ENCODE measurements around the gene PEBP1.

DNA sequence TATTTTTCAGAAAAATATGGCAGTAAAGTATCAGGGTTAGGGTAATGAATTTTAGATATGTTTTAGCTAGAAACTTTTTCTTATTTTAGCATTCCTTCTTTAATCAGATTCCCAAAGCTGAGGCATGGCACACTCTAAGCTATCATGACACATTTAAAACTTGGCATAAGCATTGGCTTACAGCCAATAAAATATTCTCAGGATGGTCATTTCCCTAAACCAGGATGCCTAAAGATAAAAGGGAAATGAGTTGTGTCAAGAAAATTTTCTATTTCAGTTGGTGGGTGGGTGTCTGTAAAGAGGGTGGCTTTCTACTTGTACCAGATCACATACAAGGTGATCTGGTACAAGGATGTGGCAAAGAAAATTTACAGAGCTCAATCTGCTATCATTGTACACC lies 47.8 kb downstream of the PEBP1 start:
- TF ChIP-seq, protein P1, sequence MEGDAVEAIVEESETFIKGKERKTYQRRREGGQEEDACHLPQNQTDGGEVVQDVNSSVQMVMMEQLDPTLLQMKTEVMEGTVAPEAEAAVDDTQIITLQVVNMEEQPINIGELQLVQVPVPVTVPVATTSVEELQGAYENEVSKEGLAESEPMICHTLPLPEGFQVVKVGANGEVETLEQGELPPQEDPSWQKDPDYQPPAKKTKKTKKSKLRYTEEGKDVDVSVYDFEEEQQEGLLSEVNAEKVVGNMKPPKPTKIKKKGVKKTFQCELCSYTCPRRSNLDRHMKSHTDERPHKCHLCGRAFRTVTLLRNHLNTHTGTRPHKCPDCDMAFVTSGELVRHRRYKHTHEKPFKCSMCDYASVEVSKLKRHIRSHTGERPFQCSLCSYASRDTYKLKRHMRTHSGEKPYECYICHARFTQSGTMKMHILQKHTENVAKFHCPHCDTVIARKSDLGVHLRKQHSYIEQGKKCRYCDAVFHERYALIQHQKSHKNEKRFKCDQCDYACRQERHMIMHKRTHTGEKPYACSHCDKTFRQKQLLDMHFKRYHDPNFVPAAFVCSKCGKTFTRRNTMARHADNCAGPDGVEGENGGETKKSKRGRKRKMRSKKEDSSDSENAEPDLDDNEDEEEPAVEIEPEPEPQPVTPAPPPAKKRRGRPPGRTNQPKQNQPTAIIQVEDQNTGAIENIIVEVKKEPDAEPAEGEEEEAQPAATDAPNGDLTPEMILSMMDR (IDR thresholded peaks at IDR 0.05): no peak
- no peak for TF ChIP-seq POLR2A (IDR thresholded peaks at IDR 0.05)

Data from right lobe of liver (tissue), 4 donors.